GM12892 (cell line): ENCODE data around the gene ZNF282.
"Not testable (repeated sequence)": the region's sequence is repeated elsewhere in the genome, so short reads cannot be mapped to it uniquely, and the experiment has no call there.

Source experiments
- DNase-seq: peaks from one replicate; pipeline ENCODE4 v3.0.0; 2011; ENCODE audit not compliant: insufficient read length
- FAIRE-seq: peaks from 2 replicates; lab custom pipeline; 2011; peaks lifted over from hg19 to GRCh38; lab: Jason Lieb, UNC
- POLR2A ChIP-seq: IDR thresholded peaks from 2 replicates; pipeline ENCODE4 v1.6.1; 2011; ENCODE audit warnings: low read depth, low read length, control low read depth
- POLR2AphosphoS5 ChIP-seq: IDR thresholded peaks from 2 replicates; pipeline ENCODE4 v1.6.1; 2011; ENCODE audit warnings: low read depth, low read length, control low read depth
- TAF1 ChIP-seq: IDR thresholded peaks from 2 replicates; pipeline ENCODE4 v1.6.1; 2011; ENCODE audit warnings: low read depth, mild to moderate bottlenecking, control low read depth, low read length, borderline replicate concordance

Gene ZNF282

DNA sequence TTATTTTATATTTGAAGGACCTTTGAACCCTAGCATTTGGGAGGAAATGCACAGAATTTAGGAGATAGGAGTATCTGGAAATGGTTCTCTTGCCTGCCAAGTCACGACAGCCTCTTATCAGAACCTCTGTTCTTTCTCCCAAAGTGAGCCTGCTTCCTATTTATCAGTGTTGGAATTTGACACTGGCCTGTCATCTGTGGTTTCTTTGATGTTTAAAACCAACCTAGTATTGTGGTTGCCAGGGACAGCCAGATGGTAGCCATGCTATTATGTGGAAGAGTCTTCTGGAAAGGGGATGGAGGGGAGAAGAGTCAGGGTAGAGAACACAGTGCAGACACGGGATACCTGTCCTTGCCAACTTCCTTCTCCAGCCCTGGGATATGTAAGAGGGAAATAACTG, 21.1 kb downstream of the ZNF282 start:
- DNase-seq (no peak), FAIRE-seq (no peak)
- TF ChIP-seq POLR2A = no peak
- no peak for TF ChIP-seq TAF1
- TF ChIP-seq POLR2AphosphoS5 = no peak

DNA sequence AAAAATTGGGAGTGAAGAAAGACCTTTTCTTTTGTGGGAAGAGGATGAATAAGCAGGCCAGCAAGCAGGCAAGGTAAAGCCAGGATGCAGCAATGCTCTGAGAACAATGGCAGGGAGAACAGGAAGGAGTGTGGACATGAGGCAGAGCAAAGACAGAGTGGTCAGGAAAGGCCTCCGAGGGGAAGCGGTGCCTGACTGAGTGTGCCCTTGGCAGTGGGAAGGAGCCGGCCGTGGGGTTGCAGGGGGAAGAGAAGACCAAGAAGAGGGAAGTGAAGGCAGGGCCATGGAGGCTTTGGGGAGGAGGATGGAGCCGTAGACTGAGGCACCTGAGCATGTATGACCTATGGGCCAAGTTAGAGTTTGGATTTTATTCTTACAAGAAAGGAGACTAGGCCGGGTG, 22.2 kb downstream of the ZNF282 start:
- TF ChIP-seq POLR2AphosphoS5 = no peak
- no peak for TF ChIP-seq POLR2A
- no peak for TF ChIP-seq TAF1
- DNase-seq = no peak
- no peak for FAIRE-seq

DNA sequence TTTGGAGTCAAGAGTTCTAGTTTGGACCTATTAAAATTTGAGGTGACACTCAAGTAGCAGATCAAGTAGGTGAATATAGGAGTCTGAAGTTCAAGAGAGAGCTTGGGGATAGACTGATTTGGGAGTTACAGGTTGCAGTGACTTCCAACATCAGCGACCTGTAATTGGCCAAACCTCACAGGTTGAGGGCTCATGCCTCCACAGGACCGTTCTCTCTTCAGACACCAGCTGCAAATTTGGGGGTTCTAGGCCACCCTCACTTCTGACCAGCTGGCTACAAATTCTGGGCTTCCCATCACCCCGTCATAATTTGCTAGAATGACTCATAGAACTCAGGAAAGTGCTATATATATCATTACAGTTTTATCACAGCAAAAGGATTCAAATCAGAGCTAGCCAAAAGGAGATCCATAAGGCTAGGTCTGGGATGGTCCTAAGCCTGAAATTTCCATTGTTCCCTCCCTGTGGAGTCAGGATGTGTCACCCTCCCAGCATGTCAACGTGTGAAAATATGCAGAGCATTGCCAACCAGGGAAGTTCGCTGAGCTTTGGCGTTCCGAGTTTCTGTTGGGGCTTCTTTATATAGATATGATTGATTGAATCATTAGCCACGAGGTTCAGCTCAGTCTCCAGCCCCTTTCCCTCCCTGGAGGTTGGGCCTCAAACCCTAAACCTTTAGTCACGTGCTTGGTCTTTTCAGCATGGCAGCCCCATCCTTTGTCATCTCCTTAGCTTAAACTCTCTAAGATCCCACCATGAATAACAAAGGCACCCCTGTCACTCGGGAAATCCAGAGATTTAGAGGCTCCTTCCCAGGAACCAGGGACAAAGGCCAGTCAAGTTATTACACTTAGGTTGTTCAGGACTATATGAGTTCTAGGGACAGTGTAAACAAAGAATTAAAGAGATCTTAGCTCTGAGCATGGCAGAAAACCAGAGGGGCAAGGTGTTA, 23.4 kb downstream of the ZNF282 start:
- TF ChIP-seq POLR2A (no peak), TAF1 (no peak), POLR2AphosphoS5 (no peak)
- FAIRE-seq = no peak
- DNase-seq = no peak

DNA sequence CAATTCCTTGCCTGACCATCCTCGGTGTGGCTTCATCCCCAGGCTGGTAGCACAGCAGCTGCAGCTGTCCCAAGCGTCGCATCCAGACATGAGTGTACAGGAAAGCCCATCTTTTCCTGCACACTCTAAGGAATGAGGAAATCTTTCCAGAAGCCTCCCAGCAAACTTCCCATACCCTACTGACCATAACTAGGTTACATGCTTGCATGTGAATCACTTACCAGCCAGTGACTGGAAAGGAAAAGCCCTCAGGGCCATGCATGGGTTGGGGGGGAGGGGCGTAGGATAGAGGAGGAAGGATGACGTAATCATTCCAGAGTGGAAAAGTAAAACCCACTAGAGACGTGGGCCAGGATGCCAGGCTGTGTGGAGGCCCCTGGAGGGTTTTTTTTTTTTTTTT, 25.2 kb downstream of the ZNF282 start:
- TF ChIP-seq TAF1 (no peak), POLR2A (no peak), POLR2AphosphoS5 (no peak)
- no peak for DNase-seq
- FAIRE-seq = no peak

DNA sequence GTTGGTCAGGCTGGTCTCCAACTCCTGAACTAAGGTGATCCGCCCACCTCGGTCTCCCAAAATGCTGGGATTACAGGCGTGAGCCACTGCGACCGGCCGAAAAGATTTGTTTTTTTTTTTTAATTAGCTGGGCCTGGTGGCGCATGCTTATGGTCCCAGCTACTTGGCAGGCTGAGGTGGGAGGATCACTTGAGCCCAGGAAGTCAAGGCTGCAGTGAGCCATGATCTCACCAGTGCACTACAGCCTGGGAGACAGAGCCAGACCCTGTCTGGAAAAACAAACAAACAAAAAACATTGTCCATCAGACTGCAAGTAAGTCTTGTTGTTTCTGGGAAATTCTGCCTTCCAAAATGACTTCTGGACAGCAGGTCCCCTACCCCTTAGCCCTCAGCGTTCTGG, 27.8 kb downstream of the ZNF282 start:
- FAIRE-seq (no peak), DNase-seq (no peak)
- TF ChIP-seq POLR2A (no peak), POLR2AphosphoS5 (no peak), TAF1 (no peak)

DNA sequence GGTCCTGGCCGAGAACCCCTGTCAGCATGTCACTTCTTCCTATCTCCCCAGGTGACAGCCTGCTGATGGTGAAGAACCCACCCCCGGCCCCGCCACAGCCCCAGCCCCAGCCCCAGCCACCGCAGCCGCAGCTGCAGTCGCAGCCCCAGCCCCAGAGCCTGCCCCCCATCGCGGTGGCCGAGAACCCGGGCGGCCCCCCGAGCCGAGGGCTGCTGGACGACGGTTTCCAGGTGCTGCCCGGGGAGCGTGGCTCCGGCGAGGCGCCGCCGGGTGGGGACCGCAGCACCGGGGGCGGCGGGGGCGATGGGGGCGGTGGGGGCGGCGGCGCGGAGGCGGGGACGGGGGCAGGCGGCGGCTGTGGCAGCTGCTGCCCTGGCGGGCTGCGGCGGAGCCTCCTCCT, 28.4 kb downstream of the ZNF282 start:
- DNase-seq = no peak
- no peak for TF ChIP-seq POLR2A
- TF ChIP-seq POLR2AphosphoS5 = no peak
- TF ChIP-seq TAF1 = no peak

DNA sequence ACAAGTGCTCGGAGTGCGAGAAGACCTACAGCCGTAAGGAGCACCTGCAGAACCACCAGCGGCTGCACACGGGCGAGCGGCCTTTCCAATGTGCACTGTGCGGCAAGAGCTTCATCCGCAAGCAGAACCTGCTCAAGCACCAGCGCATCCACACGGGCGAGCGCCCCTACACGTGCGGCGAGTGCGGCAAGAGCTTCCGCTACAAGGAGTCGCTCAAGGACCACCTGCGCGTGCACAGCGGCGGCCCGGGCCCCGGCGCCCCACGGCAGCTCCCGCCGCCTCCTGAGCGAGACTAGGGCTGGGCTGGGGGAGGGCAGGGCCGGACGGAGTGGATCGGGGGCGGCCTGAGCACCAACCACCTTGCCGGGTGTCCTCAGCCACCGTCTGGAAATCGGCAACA, 29.0 kb downstream of the ZNF282 start:
- FAIRE-seq = no peak
- TF ChIP-seq TAF1 (no peak), POLR2A (no peak), POLR2AphosphoS5 (no peak)
- no peak for DNase-seq

More for the DNA sequence above, 28.4 kb downstream of the ZNF282 start:
- FAIRE-seq = no peak

DNA sequence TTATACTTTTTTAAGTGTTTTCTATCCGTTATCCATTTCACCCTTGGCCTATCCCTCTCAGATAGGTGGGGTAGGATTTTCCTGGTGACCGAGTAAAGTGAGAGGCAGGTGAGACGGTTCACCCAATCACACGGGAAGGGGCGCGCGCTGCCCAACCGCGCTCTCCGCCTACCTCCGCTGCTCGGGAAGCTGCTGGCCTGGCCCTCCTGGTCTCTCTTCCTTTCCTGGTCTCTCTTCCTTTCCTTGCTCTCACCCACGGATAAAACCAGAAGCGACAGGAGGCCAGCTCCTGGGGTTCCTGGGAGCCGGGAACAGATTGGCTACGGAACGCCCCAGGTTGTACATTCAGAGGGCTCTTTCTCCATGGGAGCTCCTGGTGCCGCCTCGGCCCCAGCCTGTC, 29.8 kb downstream of the ZNF282 start:
- TF ChIP-seq POLR2A (no peak), TAF1 (no peak), POLR2AphosphoS5 (no peak)
- no peak for FAIRE-seq
- no peak for DNase-seq

DNA sequence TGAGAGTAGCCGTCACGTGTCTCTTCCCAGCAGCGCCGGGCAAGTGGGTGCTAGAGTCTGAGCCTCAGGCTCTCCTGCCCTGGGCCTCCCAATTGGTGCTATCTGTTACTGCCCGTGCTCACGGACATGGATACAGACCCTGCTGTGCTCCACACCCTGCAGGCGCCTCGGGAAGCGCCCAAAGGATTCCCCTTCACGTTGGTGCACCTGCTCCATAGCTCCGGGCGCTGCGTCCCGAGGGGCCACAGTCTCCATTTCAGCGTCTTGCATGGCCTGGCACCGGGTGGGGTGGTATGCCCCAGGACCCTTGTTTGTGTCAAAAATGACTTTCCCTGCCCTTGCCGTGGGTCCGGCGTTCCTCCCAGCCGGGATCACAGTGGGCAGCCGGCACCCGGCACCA, 30.3 kb downstream of the ZNF282 start:
- no peak for FAIRE-seq
- no peak for TF ChIP-seq POLR2A
- TF ChIP-seq POLR2AphosphoS5 = no peak
- no peak for TF ChIP-seq TAF1

DNA sequence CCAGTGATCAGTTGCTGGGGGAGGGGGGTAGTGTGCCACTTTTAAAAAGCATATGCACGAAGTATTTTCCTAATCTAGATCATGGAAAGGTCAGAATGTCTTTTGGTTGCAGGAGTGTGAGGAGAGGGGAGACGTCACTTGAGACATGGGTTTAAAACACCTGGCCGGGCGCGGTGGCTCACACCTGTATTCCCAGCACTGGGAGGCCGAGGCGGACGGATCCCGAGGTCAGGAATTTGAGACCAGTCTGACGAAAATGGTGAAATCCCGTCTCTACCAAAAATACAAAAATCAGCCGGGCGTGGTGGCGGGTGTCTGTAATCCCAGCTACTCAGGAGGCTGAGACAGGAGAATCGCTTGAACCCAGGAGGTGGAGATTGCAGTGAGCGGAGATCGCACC, 31.0 kb downstream of the ZNF282 start:
- not testable (repeated sequence) for FAIRE-seq

More for the DNA sequence above, 30.3 kb downstream of the ZNF282 start:
- DNase-seq = no peak

DNA sequence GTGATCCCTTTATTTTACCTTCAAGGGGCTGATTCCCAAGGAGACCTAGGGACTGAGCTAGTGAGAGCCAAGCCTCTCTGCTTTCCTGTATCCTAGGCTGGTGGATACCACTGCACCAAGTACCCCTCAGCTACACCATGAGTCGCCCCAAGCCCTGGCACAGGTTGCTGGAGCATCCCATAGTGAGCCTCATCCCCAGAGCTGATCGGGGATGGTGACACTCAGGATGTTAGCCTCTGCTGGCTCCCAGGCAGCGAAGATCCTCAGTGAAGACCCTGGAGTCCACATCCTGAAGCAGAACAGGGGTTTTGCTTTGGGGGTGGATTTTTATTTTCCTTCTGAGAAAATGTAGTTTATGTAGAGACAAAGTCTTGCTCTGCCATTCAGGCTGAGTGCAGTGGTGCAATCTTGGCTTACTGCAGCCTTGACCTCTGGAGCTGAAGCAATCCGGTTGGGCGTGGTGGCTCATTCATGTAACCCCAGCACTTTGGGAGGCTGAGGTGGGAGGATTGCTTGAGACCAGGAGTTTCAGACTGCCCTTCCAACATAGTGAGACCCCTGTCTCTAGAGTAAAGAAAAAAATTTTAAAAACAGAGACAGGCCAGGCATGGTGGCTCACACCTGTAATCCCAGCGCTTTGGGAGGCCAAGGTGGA, 31.6 kb downstream of the ZNF282 start:
- TF ChIP-seq POLR2A (no peak), TAF1 (no peak), POLR2AphosphoS5 (no peak)
- DNase-seq (no peak), FAIRE-seq (no peak)

More for the DNA sequence above, 31.0 kb downstream of the ZNF282 start:
- DNase-seq = not testable (repeated sequence)

DNA sequence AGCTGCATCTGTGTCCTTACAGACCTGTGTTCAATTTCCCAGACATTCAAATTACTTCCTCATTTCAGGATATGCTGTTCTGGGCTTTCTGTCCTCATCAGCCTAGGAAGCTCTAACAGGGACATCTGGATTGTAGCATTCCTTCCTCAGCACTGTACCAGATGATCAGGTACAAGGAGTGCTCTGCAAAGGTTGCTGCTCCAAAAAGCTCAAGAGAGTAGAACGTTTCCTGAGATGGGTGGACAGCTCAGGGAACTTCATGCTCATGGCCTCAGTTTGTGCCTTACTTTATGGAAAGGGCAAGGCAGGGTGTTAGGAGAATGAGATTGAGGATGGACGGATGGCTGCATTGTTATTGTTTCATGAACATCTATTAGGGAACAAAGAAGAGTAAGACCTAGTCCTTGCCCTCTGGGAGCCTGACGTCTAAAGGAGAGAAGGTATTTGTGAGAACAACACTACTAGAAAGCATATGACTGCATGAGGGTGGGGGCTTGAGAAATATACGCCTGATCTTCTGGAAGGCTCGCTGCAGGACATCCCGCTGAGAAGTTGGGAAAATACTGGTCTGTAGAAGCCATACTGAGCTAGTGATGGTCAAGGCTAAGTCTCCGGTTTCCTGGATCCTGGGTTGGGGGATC, 33.6 kb downstream of the ZNF282 start:
- no peak for DNase-seq
- TF ChIP-seq POLR2AphosphoS5 = no peak
- TF ChIP-seq POLR2A = no peak; the same call in 1 of the 2 replicates
- FAIRE-seq = no peak
